Measurements from ENCODE around the gene GBE1.

DNA sequence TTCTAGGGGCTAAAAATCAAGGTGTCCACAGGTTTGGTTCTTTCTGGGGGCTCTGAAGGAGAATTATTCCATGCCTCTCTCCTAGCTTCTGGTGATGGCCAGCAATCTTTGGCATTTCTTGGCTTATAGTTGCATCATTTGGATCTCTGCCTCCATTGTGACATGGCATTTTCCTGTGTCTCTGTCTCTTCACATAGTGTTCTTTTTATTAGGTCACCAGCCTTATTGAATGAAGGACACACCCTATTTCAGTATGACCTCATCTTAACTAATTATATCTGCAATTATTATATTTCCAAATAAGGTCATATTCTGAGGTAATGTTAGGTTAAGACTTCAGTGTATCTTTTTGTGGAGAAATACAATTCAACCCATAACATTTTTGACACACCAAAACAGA is 3.2 kb upstream of the GBE1 start:
- TF ChIP-seq GATA3 (IDR thresholded peaks at IDR 0.05; ENCODE audit: low read depth, low read length) (no peak), GATA2 (IDR thresholded peaks at IDR 0.05; ENCODE audit: low read depth, low read length) (no peak)

Data from SH-SY5Y (cell line).